Right lung (tissue), 5 donors: Measurements from ENCODE around the gene SNED1. TPM values are rescaled to one million over a fixed set of nuclear protein-coding genes. Genes with fewer than 3 reads are reported as not detected.
"Not testable (repeated sequence)": the region's sequence is repeated elsewhere in the genome, so short reads cannot be mapped to it uniquely, and the experiment has no call there.

Source experiments
- DNase-seq, 2 donors: peaks; one replicate each; pipeline ENCODE4 v3.0.0-alpha.2; 2013
- polyA plus RNA-seq, 5 donors: library from polyadenylated mRNA; unstranded; fragments of 120-200 nt; gene quantifications; one replicate each; pipeline versions ENCODE4 v1.2.1 to v1.2.3, GENCODE V29; 2013; ENCODE audit warnings: inconsistent platforms in 1 of 5, low replicate concordance in 1 of 5; ENCODE audit not compliant: insufficient read length in 5 of 5, insufficient read depth in 1 of 5

Gene SNED1
- polyA plus RNA-seq, 5 donors, result 40.8 to 60.3 (median 54.9) TPM

DNA sequence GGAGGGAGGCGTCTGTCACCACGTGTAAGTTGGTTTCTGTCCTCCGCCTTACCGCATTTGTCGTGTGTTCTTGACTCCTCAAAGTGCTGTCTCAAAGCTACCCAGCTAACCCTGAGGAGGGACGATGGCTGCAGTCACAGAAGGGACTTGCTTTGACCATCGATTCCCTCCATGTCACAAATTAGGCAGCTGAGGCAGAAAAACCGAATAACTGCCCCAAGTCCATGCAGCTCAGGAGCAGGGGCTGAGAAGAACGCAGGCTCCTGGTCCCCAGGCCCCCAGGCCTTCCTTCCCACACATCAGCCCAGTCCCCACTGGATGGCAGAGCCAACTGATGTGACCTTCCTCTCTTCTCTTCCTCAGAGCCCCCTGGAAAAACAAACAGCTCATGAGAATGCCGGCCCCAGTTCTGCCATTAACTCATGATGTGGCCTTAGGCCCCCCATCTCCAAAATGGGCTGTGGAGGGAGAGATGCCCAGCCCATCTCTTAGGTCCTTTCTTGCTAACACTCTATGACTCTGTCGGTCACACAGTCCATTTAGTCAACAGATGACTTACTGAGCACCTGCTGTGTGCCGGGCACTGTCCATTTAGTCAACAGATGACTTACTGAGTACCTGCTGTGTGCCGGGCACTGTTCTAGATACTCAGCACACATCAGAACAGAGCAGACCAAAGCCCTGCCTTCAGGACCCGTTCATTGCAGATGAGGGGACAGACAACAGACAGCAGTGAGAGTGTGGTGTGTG lies 84.1 kb downstream of the SNED1 start:
- DNase-seq, result no peak

GRCh38 chr2:241083091-241083415 lies 84.6 kb downstream of the SNED1 start:
- DNase-seq, result no peak

GRCh38 chr2:241084856-241085444 lies 86.5 kb downstream of the SNED1 start:
- DNase-seq, result no peak

- no peak for DNase-seq
Observed at GRCh38 chr2:241087420-241088268, 89.2 kb downstream of the SNED1 start.

DNA sequence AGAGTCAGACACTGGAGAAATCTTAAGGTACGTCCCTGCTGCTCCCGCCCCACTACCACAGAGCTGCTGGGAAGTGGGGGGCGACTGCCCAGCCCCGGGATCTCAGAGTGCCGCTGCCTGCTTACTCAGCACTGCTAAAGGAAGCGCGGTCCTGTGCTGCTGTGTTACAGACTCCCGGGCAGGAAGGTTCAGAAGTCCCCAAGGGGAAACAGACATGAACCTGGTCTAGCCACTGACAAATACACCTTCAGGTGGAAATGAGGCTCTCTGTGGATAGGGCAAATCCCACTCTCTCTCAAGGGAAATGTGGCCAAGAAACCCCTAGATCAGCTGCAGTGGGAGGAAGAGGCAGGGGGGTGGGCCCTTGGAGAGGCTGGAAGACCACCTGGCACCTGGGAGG lies 90.0 kb downstream of the SNED1 start:
- DNase-seq, result no peak

DNA sequence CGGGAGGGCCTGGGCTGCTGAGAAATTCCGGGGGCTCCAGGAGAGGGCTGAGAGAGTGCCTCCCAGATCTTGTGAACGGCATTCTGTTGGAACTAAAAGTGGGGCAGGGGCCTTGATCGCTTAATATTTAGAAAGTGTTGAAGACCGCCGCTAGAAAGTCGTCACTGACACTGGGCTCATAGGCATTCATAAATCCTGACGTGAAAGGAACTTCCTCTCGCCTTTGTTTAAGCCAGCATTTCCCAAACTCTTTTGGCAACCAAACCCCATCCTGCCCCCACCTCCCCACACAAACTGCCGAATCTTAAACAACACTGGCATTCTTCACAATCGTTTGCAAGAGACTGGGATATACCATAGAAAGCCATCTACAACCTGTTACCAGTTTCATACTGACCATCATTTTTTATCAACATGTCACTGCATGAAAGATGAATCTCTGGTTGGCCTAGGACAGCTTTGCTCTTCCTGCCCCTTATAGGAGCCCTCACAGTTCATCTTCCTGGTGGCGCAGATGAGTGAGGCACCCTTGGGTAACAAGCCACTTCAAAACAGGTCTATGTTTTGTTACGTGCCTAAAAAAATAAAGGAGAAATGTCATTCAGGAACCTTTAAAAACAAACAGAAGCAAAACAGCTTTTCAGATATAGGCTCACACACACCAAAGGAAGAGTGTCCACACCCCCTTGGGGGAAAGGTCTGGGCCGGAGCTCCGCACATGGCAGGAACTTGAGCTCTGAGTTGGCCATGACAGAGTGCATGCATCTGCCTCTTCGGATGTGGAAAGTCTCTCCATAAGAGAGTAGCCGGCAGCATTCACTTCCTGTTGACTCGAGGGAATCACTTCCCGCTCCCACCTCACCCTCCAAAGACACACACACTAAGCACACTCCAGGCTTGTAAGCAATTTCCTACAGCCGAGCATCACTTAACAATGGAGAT lies 90.6 kb downstream of the SNED1 start:
- DNase-seq, result no peak

GRCh38 chr2:241091201-241091600 lies 92.8 kb downstream of the SNED1 start:
- no peak for DNase-seq

GRCh38 chr2:241091734-241092445 lies 93.5 kb downstream of the SNED1 start:
- no peak for DNase-seq

- no peak for DNase-seq
Observed at GRCh38 chr2:241092677-241093076, 94.3 kb downstream of the SNED1 start.

- not testable (repeated sequence) for DNase-seq
Observed at GRCh38 chr2:241093133-241093781, 94.8 kb downstream of the SNED1 start.

GRCh38 chr2:241094172-241094571 lies 95.8 kb downstream of the SNED1 start:
- DNase-seq, result no peak

DNA sequence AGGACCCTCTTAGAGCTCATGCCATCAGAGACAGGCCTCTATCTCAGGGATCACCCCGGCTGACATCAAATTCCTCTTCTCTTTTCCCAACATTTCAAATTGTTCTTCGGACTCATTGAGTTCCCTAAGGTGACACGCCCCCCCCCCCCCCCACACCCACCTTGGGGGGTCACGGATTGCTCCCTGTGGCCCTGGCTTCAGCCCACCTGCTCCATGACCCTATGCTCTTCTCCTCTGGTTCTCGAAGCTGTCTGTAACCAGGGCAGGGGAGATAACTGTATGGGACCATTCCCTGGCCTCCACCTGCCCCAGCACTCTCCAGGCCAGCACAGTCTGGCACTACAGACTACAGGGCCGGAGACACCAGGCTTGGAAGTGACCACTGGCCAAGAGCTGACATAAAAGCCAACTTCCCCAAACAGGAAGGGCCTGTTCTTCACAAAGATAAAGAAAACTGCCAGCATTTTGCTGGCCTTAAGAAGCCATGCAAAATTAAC lies 96.6 kb downstream of the SNED1 start:
- no peak for DNase-seq

DNA sequence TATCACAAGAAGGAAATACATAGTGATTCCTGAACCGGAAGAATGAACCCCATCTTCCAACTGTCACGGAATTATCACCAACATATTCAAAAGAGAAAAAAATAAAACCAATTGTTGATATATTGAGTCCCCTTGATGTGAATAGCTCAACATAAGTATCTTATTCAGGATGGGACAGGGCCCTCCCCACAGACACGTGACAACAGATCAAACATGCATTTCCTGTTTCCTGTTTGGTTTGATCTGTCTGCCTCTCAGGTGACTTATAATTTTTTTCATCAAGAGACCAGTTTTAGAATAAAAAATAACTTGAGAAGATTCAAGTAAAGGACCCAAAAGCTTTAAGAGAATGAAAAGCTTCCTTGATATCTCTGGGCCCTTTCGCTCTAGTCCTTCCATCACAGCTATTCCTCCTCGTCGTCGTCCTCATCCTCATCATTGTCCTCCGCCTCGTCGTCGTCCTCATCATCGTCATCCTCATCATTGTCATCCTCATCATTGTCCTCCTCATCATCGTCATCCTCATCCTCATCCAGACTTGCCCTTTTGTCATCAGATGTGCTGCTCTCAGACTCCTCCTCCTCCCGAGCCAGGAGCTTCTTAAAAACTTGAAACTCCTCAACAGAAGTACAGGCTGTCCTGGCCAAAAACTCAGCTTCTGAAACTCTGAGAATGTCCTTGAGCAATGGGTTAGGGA lies 97.3 kb downstream of the SNED1 start:
- no peak for DNase-seq

DNA sequence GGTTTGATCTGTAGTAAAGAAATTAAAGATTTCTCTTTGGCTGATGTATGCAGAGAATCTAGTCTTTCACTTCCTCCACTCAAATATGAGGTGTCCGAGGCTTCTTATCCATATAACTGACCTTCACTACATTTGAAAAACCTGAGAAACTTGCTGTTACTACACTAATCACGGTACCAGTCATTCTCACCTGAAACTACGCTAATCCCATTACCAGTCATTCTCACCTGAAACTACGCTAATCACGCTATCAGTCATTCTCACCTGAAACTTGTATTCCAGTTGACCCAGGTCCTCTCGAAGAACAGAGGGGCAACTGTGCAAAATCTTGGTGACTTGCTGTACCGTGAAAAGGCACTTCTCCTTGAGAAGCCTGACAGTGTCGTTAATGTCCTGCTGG lies 98.6 kb downstream of the SNED1 start:
- DNase-seq, result no peak

DNA sequence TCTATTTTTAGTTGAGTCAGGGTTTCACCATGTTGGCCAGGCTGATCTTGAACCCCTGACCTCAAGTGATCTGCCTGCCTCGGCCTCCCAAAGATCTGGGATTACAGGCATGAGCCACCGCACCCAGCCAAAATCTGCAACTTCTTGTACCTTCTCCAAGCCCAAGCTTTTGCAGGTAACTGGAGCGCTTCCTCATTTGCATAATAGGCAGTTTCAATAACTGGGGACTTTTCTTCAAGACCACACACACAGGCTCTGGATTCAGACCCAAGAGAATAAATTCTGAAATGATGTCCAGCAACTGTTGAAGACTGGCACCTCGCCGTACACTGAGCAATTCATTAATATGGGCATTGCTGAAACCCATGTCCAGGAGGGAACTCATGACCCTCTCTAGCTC lies 100.8 kb downstream of the SNED1 start:
- no peak for DNase-seq

GRCh38 chr2:241102239-241102803 lies 103.9 kb downstream of the SNED1 start, which contains the start of gene MTERF4:
MTERF4 (minus strand) TSS chr2:241102287; CDS start chr2:241102273, 14 bp downstream.
- peak; percentile 84 to 86 for DNase-seq

DNA sequence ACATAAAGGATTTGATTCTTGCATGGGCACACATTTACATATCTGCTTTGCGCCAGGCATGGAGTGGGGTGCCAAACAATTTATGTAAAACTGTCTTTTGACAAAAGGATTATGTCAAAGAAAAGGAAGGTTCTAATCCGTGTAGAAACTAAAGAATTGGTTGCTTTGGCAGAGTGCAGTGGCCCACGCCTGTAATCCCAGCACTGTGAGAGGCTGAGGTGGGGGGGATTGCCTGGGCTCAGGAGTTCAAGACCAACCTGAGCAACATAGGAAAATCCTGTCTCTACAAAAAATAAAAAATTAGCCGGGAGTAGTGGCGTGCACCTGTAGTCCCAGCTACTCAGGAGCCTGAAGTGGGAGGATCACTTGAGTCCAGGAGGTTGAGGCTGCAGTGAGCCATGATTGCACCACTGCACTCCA lies 104.8 kb downstream of the SNED1 start:
- DNase-seq, result no peak

DNA sequence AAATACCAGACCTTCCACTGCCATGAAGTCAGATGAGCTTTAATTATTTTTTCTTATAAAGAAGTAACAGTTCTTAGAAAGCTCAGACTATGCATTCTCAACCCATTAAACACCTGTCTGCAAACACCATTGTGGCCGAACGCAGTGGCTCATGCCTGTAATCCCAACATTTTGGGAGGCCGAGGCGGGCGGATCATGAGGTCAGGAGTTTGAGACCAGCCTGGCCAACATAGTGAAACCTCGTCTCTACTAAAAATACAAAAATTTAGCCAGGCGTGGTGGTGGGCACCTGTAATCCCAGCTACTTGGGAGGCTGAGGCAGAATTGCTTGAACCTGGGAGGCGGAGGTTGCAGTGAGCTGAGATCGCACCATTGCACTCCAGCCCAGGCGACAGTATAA lies 106.2 kb downstream of the SNED1 start:
- not testable (repeated sequence) for DNase-seq

DNA sequence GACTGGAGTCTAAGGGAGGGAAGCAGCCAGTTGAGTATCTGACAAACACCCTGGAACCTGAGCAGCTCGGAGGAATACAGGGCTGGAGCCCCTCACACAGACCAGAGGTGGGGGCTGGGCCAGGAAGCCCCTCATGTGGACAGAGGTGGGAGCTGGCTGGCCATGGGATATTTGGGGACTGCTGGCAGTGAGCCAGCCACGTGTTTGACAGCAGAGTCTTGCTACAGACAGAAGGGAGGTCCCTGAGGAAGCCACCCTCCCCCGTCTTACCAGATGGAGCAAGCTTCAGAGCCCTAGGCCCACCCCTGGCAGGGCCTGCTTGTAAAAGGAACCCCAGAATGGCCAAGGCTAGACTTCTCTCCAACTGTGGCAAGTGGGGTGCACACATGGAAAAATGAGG lies 107.2 kb downstream of the SNED1 start:
- DNase-seq, result no peak
